Measurements from ENCODE around the gene MAP1S.
"Not testable (repeated sequence)": the region's sequence is repeated elsewhere in the genome, so short reads cannot be mapped to it uniquely, and the experiment has no call there.

MAP1S gene

DNA sequence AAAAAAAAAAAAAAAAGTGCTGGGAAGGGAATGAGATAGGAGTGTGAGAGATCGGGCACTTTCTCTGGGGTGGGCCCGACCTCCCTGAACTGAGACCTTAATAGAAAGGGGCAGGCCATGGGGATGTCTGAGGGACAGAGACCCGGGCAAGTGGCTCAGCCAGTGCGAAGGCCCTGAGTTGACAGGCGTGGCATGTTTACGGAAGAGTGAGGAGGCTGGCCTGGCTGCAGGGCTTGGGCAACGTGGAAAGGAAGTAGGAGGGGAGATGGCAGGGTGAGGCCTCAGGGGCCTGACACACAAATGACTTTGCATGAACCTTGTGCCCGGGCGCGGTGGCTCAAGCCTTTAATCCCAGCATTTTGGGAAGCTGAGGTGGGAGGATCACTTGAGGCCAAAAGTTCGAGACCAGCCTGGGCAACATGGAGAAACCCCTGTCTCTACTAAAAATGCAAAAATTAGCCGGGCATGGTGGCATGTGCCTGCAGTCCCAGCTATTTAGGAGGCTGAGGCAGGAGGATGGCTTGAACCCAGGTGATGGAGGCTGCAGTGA, 45.9 kb downstream of the MAP1S start:
- no peak for DNase-seq

DNA sequence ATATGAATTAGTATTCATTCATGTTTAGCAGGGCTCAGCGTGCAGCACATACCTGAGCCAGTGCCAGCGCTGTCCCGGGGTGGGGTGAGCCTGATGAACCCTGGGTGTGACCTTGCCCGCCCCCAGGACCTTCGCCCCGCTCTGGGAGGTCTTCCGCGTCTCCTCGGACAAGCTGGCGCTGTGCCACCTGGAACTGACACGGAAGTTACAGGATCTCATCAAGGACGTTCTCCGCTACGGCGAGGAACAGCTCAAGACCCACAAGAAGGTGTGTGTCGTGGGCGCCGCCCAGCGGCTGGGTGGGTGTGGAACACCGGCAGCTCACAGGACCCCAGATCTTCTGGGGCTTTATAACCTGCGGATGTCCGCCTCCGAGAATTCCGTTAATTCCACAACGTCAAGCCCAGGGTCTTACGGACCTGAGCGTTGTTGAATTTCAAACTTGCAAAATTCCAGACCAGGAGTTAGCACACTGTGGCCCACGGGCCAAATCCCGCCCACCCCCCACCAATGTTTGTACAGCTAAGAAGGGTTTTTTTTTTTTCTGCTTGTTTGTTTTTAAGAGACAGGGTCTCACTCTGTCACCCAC, 47.4 kb downstream of the MAP1S start:
- no peak for DNase-seq

DNA sequence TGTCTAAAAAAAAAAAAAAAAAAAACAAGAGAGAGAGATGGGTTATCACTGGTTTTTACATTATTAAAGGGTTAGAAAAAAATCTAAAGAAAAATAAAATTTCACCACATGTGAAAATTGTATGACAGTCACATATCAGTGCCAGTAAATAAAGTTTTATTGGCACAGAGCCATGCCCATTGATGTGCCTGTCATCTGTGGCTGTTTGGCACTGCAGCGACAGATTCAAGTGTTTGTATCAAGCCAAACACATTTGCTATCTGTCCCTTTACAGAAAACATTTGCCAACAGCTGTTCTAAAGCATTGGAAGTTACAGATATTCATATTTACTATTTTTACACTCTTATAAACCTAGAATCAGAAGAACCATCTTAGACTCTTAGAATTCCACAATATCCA, 48.3 kb downstream of the MAP1S start:
- no peak for DNase-seq

DNA sequence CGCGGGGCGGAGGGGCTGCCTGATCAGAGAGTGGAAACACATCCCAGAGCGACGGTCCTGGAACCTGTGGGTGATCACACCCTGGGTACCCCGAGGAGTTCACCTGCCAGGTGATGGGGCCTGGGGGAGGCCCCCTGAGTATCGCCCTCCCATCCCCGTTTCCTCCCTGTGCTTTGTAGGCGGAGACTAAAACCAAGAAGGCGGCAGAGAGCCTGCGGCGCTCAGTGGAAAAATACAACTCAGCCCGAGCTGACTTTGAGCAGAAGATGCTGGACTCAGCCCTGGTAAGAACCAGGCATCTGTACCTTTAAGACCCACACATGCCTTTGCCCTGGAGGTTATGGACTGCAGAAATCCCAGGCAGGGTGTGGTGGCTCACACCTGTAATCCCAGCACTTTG, 51.3 kb downstream of the MAP1S start:
- DNase-seq, result no peak

DNA sequence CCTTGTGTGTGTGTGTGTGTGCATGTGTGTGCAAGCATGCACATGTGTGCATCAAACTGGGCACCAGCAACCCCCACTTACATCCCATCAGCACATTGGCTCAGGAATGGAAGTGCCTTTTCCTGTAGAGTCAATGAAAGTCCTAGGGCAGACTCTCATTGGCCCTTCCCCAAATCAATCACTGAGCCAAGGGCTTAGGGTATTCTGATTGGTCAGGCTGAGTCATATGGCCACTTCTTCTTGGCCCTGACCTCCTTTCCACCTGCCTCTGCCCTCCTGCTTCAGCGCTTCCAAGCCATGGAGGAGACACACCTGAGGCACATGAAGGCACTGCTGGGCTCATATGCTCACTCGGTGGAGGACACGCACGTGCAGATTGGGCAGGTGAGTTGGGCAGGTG, 52.9 kb downstream of the MAP1S start:
- DNase-seq, result no peak

DNA sequence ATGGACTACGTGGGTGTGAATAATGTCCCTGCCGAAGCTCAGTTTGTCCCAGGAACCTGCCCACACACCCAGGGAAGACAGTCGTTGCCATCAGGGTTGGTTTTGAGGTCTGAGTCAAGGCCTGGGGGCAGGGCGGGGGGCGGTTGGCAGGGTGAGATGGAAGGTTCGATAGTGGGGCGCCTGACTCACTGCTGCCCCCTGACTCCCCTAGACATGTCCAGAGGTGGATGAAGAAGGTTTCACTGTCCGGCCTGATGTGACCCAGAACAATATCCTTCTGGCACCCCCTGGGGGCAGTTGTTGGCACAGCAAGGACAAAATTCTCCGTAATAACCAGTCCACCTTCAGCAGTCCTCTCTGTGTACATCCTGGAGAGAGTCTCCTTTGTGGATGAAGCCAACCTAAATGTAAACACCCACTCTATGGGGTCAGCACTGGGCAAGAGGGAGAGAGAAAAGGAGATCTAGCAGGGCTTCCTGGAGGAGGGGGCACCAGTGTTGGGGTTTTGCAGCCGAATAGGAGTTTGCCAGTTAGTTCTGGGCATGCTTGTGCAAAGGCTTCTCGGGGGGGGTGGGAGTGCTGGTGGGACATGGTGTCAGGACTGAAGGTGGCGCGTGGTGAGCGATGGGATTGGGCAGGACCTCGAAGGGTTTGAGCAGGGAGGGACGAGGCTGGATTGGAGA, 56.1 kb downstream of the MAP1S start:
- peak; percentile 41 for DNase-seq

DNA sequence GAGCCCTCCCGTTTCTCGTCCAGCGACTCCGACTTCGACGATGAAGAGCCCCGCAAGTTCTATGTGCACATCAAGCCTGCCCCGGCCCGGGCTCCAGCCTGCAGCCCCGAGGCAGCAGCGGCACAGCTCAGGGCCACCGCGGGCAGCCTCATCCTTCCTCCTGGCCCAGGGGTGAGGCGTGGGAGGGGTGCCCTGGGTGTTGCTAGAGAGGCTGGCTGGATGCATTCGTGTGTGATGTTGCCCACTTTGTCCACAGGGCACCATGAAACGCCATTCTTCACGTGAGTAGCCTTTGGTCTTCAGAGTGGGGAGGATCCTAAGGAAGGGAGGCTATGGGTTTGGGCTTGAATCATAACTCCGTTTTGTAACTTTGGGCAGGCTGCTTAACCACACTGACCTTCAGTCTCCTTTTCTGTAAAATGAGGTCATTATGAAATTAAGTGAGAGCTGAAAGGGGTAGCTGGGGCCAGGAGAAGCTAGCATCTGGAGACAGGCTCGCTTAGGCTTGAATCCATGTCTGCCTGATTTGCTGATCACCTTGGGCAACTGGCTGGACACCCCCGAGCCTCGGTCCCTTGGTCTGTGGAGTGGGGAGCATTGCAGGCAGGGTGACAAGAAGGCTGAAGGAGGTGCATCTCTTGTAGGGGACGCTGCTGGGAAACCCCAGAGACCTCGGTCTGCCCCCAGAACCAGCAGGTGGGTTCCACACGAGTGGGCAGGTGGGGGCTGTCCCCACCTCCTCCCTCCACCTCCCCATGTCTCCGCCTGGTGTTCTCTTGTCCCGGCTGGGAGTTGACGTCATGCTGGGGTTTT, 56.9 kb downstream of the MAP1S start:
- DNase-seq, result no peak

DNA sequence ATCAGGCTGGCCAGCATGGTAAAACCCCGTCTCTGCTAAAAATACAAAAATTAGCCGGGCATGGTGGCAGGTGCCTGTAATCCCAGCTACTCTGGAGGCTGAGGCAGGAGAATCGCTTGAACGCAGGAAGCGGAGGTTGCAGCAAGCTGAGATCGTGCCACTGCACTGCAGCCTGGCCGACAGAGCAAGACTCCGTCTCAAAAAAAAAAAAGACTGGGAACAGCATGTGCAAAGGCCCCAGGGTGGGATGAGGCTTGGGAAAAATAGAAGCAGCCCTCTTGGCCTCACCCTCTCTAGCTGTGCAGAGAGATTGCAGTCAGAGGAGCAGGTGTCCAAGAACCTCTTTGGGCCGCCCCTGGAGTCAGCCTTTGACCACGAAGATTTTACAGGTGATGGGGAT, 58.6 kb downstream of the MAP1S start:
- DNase-seq, result not testable (repeated sequence)

DNA sequence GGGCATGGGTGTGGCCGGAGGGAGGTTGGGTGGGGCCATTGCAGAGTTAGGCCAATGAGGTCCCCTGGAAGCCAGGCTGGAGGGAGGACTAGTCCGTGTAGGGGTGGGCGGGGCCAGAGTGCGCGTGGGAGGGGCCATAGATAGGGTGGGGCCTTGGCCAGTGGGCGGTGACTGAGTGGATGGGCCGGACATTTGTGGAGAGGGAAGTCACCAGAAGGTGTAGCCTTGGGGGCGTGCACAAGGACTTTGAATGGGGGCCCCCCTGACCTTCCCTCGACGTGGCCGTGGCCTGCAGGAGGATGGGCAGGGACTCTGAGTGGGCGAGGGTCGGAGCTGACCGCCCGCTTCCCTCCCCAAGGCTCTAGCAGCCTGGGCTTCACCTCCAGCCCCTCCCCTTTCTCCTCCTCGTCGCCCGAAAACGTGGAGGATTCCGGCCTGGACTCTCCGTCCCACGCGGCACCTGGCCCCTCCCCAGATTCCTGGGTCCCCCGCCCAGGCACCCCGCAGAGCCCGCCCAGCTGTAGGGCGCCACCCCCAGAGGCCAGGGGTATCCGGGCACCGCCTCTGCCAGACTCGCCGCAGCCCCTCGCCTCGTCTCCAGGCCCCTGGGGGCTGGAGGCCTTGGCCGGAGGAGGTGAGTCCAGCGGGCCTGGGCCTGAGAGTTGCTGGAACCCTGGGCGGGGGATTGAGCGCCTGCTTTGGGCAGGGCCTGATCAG, 59.1 kb downstream of the MAP1S start:
- DNase-seq, result peak; percentile 33

DNA sequence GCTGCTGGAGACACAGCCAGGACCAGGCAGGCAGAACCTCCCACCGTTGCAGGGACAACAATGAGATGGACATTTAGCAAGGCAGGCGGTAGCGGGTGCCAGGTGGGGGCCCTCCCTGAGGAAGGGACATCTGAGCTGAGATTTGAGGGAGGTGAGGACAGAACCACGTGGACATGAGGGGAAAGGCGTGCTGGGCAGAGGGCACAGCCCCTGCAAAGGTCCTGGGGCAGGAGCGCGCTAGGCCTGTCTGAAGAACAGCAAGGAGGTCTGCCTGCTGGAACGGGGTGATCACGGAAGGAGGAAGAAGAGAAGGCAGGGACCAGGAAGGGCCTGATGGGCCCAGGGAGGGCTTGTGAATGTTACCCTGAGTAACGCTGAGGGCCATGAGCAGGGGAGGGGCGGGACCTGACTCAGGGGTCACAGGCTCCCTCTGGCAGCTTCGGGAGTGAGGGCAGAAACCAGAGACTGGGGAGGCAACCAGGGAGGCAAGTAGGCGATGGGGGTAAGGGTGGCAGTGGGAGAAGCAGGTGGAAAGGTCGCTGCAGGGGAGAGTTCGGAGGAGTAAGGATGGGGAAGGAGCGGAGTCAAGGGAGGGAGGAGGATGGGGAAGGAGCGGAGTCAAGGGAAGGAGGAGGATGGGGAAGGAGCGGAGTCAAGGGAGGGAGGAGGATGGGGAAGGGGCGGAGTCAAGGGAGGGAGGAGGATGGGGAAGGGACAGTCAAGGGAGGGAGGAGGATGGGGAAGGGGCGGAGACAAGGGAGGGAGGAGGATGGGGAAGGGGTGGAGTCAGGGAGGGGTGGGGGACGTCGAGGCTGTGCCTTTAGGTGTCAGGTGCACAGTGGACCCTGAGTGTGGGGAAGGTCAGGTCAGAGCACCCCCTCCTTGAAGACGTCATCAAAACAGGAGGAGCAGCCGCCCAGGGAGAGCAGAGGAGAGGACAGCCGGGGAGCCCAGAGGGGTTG, 60.0 kb downstream of the MAP1S start:
- no peak for DNase-seq

DNA sequence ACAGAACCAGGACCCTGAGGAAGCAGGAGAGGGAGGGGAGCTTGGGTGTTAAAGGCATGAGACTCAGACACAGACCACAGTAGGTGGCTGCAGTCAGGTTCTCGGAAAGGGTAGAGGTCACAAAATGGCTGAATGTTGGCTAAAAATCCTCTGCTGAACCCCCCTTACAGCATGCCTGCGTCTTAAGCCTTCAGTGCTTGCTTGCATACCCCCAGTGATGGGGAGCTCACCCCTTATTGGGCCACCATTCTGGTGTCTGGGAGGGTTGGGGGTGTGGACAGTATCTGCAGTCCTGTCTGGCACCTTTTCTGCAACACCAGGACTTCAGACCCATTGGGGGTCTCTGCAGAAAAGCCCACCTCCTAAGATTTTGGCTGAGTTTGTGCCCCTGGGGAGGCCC, 61.5 kb downstream of the MAP1S start:
- no peak for DNase-seq

DNA sequence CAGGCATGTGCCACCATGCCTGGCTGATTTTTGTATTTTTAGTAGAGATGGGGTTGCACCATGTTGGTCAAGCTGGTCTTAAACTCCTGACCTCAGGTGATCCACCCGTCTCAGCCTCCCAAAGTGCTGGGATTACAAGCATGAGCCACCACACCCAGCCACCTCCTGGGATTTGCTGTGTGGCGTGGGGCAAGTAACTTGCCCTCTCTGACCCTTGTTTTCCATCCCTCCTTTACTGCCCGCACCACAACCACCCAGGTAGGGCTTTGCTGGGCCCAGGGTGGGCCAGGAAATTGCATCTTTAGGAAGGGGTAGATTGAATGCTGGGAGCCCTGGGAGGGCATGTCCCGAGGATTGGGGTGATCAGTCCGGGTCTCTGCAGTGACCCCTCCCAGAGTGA, 64.4 kb downstream of the MAP1S start:
- DNase-seq, result not testable (repeated sequence)
